T1000 (cell line): ENCODE results near the gene SBF2.
A peak's percentile ranks its signal among the peaks of the same experiment; 100 is the strongest.

Experiments used
- DNase-seq: peaks from one replicate; lab custom pipeline; 2025; ENCODE audit warnings: mixed read lengths; lab: John Stamatoyannopoulos, UW

SBF2 gene

DNA sequence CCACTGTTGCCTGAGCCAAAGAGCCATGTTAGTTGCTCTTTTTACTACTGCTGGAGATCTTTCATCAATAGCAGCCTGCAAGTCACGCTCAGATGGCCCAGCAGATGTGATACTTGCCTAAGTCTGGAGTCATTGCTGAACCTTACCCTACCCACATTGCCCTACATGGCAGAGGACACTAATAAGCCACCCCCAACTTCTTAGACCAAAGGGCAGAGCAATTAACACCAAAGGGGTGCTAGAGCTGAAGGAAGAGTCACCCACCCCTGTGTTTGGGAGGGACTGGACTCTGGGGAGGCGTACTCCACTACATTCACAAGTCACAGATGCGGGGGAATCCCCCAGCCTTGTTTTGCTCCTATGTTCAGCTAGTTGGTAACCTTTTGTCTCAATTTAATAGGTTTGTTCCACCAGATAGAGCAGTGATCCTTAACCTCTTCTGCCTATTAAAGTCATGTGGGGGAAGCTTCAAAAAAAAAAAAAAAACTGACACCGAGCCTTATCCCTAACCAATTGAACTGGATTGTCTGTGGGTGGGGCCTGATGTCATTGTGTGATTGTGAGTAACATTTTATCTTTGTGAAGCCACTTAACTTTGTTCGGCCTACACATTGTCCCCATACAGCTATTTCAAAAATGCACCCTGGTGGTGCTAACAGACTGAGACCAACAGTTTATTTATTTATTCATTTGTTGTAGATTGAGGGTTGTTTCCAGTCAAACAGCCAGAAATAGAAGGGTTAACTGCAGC lies 23.9 kb upstream of the SBF2 start:
- DNase-seq = no peak

DNA sequence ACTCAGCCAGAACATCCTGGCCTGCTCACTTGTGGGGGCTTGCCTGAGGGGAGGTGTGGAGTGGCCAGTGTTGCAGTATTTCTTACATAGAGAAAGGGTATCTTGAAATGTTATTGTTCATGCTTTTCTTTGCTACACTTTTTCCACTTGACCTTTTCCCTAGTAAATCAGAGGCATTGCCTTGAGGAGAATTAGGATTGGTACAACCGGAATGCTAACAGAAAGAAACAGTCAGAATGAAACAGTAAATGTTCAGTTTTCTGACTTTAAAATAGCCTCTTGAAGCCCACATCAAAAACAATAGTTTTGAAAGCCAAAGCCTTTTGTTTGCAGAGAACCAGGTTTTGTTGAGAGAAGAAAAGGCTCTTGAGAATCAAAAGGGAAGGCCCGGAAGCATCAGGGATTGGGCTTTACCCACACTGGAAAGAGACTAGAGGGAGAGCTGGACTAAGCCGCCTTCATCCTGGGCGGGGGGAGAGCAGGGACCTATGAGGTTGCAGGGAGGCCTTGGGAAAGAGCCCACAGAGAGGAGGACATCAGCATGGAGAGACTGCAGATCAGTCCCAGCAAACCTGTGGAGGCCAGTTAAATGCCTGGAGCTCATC lies 23.2 kb upstream of the SBF2 start:
- DNase-seq = no peak

DNA sequence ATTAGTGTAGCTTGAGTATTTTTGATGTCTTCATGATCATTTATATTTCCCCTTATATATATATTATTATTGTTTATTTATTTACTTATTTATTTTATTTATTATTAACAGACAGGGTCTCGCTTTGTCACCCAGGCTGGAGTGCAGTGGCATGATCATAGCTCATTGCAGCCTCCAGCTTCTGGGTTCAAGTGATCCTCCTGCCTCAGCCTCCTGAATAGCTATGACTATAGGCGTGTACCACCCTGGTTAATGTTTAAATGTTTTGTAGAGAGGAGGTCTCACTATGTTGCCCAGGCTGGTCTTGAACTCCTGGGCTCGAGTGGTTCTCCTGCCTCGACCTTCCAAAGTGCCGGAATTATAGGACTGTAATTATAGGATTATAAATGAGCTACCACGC lies 21.1 kb upstream of the SBF2 start:
- no peak for DNase-seq

DNA sequence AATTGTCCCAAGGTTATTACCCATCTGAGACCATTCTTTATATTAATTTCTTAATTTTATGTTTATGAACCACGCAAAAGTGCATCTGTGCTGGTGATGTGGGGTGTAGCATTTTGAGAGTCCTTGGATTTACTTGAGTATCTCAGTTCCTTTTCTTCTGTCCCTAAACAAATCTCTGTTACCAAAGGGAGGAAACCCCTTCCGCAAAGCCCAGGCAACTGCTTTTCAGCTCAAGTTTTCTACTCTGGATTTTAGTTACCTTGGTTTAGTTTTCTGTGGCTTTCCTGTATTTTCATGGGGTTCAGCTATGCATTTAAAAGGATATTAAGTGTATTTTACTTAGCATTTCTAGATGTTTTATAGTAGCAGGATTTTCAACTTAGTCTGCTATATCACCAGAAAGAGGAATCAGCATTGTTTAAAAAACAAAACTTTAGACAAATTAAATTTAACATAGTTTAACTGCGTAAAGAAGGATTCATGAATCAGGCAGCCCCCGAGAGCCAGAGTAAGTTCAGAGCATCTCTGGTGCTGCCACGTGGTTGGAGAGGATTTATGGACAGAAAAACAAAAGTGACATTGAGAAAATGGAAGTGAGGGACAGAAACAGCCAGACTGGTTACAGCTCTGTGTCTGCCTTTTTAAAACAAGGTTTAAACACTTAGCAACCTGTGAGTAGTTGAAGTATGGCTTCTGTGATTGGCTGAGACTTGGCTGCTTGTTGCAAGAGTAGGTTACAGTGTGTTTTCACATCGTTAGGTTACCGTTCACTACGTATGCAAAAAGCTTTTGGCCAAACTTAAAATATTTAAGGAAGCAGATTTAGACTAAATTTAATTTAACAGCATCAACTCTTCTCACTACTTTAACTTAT lies 20.4 kb upstream of the SBF2 start:
- DNase-seq = no peak

DNA sequence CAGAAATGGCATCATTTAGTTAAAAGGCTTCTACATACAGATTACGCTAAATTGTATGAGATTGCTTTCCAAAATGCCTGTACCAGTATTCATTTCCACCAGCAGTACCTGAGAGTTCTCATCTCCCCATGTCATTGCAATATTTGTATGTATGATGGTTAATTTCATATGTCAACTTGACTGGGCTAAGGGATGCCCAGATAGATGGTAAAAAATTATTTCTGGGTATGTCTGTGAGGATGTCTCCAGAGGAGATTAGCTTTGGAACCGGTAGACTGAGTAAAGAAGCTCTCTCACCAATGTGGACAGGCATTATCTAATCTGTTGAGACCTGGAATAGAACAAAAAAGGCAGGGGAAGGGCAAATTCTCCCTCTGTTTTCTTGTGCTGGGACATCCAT lies 17.8 kb upstream of the SBF2 start:
- no peak for DNase-seq

DNA sequence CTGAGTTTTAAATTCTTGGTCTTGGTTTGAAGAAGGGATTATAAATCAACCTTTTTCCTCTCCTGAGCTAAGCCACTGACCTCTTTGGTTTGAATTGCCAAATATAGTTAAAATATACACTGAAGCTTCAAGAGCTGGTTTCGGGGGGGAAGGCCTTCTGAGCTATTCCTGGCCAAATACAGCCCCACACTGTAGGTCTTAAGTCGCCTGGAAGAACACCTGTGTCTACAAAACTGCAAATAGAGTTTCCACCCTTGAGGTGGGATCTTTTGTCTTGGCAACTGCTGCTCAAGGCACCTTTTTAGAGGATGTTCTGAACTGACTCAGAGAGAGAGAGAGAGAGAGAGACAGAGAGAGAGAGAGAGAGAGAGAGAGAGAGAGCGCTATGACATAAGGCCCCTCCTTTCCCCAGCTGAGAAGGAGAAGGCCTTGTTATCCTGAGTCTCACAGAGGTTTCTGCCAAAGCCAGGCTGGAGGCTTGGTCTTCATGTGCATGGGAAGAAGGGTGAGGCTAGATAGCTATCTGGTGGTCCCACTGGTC lies 16.4 kb upstream of the SBF2 start:
- no peak for DNase-seq

DNA sequence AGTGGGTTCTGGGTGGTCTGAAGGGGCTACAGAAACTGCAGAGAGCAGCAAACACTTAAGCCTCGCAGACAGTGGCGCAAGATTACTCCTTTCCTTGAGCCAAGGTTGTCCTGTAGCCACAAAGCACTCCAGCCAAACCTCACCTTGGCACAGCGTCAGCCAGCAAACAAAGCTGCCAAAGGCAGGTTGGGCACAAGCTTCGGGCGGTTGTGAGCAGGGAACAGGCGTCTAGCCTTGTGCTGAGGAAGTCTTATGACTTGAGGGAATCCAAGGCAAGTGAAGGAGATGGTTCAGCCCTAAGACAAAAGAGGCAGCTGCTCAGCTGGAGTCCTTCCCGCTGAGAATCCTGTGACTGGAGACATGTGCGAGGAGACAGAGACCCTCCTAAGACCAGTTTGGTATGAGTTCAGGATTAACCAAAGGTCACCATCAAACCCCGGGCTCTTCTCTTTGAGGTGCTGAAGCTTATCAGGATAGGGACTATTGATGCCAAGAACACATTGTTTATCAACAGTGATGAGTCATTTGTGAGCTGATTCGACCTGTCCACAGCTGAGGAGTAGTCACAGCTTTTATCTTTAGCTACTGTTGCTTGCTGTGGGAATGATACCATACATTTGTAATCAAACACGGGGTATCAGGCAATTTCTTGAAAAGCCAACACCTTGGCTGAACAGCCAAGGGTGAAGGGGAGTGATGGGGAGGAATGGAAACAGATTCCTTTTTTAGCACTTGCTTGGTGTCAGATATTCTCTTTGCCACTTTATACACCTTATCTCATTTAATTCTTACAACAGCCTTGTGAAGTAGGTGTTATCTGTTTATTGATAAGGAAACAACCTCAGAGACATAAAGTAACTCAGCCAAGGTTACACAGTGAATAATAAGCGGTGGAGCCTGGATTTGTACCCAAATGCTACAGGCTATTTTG lies 15.4 kb upstream of the SBF2 start:
- DNase-seq = peak; percentile 57

DNA sequence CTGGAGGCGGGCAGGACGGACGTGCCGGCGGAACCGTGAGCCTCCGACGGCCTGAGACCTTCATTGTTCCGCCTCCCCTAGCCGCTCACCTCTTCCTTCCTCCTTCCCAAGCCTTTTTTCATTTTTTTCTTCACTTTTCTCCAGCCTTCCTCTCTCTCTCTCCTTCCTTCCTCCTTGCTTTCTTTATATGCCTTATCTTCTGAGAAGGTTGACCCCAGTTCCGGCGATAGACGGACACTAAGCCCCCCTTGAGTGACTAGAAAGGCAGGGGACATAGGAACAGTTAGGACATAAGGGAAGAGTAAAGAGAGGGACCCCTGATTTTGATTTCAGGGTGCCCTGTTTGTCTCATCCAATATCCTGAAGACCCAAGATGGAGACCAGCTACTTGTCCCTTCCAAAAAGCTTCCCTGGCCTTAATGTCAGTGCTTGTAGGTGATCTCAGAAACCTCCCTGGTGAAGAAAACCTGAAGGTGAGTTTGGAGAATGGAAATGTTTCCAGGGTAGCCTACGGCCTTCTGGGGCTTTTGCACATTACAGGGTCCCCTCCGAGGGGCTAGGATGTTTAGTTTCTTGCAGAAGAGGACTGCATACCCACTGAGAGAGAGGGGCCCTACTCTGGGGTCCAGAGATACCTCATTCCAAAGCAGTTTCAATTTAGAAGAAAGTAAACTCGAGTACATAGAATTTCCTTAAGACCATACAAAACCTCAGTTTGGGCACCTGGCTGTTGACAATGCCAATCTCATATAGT lies 14.4 kb upstream of the SBF2 start:
- no peak for DNase-seq

DNA sequence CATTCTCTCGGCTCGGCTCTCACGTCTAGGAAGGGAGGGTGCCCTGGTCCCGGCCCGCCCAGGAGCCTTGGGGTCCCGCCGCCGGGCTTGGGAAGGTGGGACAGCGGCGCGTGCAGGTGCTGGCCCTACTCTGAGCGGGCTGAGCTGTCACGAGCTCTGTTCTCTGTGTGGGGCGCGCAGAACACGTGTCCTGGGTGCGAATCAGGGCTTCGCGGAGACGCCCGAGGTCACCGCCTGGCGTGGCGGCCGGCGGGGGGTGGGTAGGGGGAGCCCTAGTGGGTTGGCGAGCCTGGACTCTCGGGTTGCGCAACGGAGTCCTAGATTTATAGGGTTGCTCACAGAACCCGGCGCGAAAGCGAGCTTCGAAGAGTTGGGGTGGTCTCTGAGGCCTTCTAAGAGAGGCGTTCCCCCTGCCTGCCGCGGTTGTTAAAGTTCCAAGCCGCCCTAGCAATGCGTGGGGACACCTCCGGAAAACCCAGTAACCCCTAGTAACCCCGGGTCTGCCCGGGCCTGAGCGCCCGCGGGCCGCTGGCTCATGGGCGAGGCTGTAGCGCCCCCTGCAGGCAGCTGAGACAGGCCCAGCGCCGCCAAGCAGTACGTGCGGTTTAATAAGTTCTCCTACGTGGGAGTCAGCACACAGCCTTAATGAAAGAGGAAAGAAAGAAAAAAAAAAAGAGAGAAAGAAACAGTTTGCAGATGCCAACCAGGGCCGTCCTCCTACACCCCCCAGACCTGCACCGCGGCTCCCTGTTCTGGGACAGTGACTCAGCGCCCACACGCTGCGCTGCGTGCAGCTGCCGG lies 13.6 kb upstream of the SBF2 start:
- peak; percentile 76 for DNase-seq

DNA sequence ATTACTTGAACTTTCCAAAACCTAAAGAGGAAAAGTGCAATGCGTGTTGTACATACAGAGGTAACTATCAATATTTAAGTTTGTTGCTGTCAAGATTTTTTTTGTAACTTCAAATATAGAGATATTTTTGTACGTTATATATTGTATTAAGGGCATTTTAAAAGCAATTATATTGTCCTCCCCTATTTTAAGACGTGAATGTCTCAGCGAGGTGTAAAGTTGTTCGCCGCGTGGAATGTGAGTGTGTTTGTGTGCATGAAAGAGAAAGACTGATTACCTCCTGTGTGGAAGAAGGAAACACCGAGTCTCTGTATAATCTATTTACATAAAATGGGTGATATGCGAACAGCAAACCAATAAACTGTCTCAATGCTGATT lies 13.0 kb upstream of the SBF2 start:
- DNase-seq = no peak

DNA sequence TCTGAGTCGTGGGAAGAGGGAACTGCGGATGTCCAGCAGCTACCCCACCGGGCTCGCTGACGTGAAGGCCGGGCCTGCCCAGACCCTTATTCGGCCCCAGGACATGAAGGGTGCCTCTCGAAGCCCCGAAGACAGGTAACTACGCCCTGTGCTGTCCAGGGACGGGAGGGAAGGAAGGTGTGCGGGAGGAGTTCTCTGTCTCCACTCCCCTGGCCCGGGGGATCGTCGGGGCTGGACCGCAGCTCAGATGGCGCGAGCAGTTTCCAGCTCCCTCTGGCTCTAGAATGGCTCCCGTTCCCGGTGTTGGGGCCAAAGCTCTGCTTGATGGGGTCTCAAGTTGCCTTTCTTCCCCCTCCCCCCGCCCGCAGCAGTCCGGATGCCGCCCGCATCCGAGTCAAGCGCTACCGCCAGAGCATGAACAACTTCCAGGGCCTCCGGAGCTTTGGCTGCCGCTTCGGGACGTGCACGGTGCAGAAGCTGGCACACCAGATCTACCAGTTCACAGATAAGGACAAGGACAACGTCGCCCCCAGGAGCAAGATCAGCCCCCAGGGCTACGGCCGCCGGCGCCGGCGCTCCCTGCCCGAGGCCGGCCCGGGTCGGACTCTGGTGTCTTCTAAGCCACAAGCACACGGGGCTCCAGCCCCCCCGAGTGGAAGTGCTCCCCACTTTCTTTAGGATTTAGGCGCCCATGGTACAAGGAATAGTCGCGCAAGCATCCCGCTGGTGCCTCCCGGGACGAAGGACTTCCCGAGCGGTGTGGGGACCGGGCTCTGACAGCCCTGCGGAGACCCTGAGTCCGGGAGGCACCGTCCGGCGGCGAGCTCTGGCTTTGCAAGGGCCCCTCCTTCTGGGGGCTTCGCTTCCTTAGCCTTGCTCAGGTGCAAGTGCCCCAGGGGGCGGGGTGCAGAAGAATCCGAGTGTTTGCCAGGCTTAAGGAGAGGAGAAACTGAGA lies 12.2 kb upstream of the SBF2 start:
- no peak for DNase-seq

DNA sequence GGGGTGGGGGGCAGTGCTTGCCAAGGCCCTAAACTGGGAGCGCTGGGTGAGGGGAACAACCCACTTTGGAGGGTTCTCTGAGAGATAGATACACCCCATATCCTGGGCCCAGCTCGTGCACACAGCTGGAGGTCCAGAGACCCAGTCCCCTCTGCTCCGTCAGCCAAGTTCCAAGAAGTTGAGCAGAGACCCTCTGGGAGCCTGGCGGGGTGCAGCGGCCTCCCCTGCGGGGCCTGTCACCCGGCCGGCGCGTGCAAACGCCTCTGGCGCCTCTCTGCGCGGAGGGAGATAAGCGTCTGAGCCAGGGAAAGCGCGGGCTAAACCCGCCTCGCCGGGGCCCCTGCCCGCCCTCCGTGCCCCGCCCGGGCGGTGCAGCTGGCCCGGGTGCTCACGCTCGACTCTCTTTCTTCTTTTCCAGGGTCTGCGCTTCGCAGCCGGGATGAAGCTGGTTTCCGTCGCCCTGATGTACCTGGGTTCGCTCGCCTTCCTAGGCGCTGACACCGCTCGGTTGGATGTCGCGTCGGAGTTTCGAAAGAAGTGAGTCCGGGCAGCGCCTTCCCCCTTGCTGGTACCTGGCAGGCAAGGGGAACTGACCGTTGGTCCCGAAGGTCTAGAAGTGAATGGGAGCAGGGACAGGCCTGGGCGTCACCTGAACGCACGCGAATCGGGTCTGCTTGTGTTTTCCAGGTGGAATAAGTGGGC lies 11.4 kb upstream of the SBF2 start:
- DNase-seq = peak; percentile 96

DNA sequence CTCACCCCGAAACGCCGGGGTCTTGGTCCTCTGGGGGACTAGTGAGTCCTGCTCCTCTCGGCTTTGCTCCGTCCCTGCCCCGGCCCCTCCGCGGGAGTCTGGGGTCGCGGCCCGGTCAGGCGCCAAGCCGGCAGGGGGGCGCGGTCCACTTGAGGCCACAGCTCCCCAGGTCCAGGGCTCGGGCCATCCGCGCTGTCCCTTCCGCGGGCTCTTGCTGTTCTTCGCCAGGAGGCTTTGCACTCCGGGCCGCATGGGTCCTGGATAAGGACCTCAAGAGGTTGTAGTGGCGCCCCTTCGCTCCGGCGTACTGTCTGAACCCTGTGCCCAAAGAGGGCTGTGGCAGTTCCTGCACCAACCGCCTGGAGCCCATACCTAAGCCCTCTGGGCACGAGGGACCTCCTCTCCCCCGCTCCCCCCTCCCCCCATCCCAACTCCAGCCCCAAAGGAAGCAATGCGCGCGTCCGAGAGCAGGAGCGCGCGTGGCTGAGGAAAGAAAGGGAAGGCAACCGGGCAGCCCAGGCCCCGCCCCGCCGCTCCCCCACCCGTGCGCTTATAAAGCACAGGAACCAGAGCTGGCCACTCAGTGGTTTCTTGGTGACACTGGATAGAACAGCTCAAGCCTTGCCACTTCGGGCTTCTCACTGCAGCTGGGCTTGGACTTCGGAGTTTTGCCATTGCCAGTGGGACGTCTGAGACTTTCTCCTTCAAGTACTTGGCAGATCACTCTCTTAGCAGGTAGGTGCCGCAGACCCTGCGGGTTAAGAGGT lies 10.7 kb upstream of the SBF2 start, which contains the start of gene ADM:
TSS of gene ADM (plus strand) at position 579 of the 767 bp plus-strand sequence. CDS start 628 bp downstream, outside the sequence.
- DNase-seq = peak; percentile 96

DNA sequence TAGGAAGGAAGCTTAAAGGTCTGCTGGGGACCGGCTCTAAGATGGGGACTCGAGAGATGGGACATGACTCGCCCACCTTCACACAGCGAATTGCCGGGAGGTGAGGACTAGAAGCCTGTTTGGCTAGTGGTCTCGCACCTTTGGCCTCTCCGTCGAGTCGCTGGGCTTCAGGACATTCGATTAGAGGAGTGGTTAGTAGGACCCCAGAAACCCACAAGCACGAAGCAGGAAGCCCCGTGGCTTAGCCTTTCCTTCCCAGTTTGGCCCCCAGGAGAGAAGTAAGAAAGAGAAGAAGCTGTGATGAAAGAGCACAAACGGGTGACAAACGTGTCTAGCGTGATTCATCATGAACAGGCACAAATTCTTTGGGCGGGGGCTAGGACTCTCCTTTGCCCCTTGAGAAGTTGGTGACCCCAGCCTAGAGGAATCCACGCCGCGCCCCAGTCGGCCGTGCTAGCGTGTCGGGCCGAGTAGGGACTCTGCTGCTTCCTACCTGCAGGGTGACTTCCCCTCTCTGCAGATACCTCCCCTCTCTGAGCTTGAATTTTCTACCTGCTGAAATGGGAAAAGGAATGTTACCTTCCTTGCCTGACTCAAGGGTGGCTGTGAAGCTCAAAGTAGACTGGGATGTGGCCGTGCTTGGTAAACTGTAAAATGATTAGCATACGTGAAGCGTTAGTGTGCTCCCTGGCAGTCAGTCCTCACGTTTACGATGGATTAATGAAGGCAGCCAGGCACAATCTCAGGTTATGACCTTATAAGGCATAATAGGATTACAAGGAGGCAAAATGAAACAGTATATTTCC lies 9.7 kb upstream of the SBF2 start:
- DNase-seq = no peak

DNA sequence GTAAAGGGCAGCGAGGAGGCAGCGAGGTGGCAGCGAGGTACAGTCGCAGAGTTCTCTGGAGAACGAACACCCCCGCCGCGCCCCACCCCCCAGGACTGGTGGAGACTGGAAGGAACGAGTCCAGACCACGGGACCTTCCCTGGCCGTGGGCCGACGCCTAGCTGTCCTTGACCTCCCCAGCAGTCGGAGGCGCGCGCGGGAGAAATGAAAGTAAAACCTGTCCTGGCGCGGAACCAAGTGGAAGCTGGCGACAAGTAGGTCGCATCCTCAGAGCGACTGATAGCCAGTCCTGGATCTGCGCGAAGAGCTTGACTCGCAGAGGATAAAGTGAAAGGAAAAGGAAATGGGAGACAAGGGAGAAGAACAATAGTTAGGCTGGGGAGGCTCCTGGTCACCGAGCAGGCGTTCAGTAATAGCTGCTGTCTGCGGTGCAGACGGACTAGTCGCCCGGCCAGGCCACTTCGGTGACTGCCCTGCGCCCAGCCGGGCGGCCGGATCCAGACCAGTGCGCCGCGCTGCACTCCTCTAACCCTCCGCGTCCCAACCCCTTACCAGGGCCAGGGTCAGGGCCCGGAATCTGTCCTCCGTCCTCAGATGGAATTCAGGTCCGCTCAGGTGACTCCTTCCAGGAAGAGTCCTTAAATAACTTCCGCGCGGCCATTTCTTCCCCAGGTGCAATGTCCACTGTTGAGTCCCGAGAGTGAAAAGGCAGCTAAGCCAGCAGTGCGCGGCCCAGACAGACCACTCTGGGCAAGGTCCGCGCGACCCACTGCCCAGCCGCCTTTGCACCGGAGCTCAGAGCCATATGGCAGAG lies 8.9 kb upstream of the SBF2 start:
- no peak for DNase-seq

DNA sequence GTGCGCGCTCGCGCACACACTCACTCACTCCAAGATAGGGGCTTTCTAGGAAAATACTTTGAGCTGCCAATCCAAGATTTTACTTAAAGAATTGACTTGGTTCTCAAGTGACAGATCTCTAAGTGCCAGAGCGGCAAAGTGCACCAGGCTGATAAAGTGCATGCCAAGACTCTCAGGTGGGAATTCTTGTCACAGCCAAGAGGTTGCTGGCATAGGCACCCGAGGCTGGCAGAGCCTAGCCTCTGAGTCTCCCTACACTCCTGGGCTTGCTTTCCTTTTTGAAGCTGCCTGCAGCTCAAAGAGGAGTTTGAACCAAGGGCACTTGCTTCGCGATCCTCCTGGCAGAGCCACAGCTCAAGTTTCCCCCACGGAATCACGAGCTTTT lies 8.3 kb upstream of the SBF2 start:
- DNase-seq = no peak
